PC-9 (cell line): ENCODE data around the gene NLRP1. TPM values are rescaled to one million over a fixed set of nuclear protein-coding genes. Genes with fewer than 3 reads are reported as not detected.
A peak's percentile ranks its signal among the peaks of the same experiment; 100 is the strongest.

ENCODE experiments used
- BruUV-seq: library from RNA; stranded (reverse); fragments of 400-500 nt; replicated peaks from 2 replicates; lab custom pipeline; 2021; lab: Mats Ljungman, UMichigan
- CTCF ChIA-PET: fragments of 300-600 bp; sonication (Branson Sonifier 250); formaldehyde crosslinking; loops from one replicate; lab custom pipeline; 2022; ENCODE audit warnings: antibody characterized with exemption; lab: Charles Lee
- POLR2A ChIA-PET: fragments of 300-600 bp; sonication (Branson Sonifier 250); formaldehyde crosslinking; loops from one replicate; lab custom pipeline; 2022; ENCODE audit warnings: antibody characterized with exemption; ENCODE audit not compliant: unreplicated experiment; lab: Charles Lee
- DNase-seq, 2 experiments: peaks; one replicate each; pipeline versions ENCODE4 v3.0.0 to v3.0.0-alpha.2; 2015 to 2022; ENCODE audit warnings: mixed read lengths in 1 of 2
- H2AFZ ChIP-seq: fragments of 200-600 bp; sonication (generic); 2 replicates; pipeline ENCODE4 v1.8.1; 2017; ENCODE audit warnings: antibody characterized with exemption
- H3F3A ChIP-seq: fragments of 200-600 bp; sonication (generic); 2 replicates; pipeline ENCODE4 v1.8.1; 2017; ENCODE audit warnings: antibody characterized with exemption, mild to moderate bottlenecking, low read depth; ENCODE audit not compliant: insufficient read depth
- H3K27ac ChIP-seq: fragments of 200-600 bp; sonication (generic); 2 replicates; pipeline ENCODE4 v1.6.1; 2016; ENCODE audit warnings: mixed run types
- H3K27me3 ChIP-seq: fragments of 200-600 bp; sonication (generic); 2 replicates; pipeline ENCODE4 v1.6.1; 2016; ENCODE audit warnings: low read depth, mixed run types; ENCODE audit not compliant: insufficient read depth
- H3K36me3 ChIP-seq: fragments of 200-600 bp; sonication (generic); 2 replicates; pipeline ENCODE4 v1.6.1; 2016; ENCODE audit warnings: low read depth, mixed run types
- H3K4me1 ChIP-seq: fragments of 200-600 bp; sonication (generic); replicated peaks from 2 replicates; pipeline ENCODE4 v1.6.1; 2016; ENCODE audit warnings: mixed run types; ENCODE audit not compliant: insufficient read depth
- H3K4me2 ChIP-seq: fragments of 200-600 bp; sonication (generic); 2 replicates; pipeline ENCODE4 v1.6.1; 2017; ENCODE audit warnings: mixed run types
- H3K4me3 ChIP-seq: fragments of 200-600 bp; sonication (generic); 2 replicates; pipeline ENCODE4 v1.6.1; 2016; ENCODE audit warnings: mixed run types
- H3K79me2 ChIP-seq: fragments of 200-600 bp; sonication (generic); 2 replicates; pipeline ENCODE4 v1.6.1; 2017; ENCODE audit warnings: low read depth, mixed run types
- H3K9me2 ChIP-seq: fragments of 200-600 bp; sonication (generic); 2 replicates; pipeline ENCODE4 v1.8.1; 2017; ENCODE audit warnings: mild to moderate bottlenecking; ENCODE audit not compliant: insufficient read depth
- H3K9me3 ChIP-seq: fragments of 200-600 bp; sonication (generic); 2 replicates; pipeline ENCODE4 v1.8.1; 2016; ENCODE audit warnings: low read depth; ENCODE audit not compliant: insufficient read depth
- H4K20me1 ChIP-seq: fragments of 200-600 bp; sonication (generic); 2 replicates; pipeline ENCODE4 v1.8.1; 2017; ENCODE audit not compliant: insufficient read depth
- CTCF ChIP-seq: fragments of 200-600 bp; sonication (generic); conservative IDR thresholded peaks from 2 replicates; pipeline ENCODE4 v1.6.1; 2017; ENCODE audit warnings: mixed run types, antibody characterized with exemption, mild to moderate bottlenecking, moderate library complexity
- EZH2 ChIP-seq: fragments of 200-600 bp; sonication (generic); IDR thresholded peaks from 2 replicates; pipeline ENCODE4 v1.8.0; 2017; ENCODE audit warnings: antibody characterized with exemption, low read depth
- intact Hi-C: fragments of 100-400 bp; cut with micrococcal nuclease; formaldehyde crosslinking; loops from one replicate; pipeline ENCODE4 v1.10.0; 2022; ENCODE audit not compliant: unreplicated experiment
- total RNA-seq: library from RNA; stranded (reverse); gene quantifications from 2 replicates; pipeline ENCODE4 v1.2.3, GENCODE V29; 2021

The NLRP1 gene
- total RNA-seq, 1 experiment from 2014 or later = 0.63 TPM

GRCh38 chr17:5621729-5622128 lies 37.4 kb upstream of the NLRP1 start:
- Histone ChIP-seq H3K4me2 (no peak overlapping the region), H3K79me2 (peaks cover 23% of the 10 kb centered on the region), H4K20me1 (0 out of 2 replicates have a peak, but pooled peaks cover 5% of the 10 kb centered on the region), H3K27ac (no peak overlapping the region), H3K9me3 (peaks cover 13% of the 10 kb centered on the region; the same call in 1 of the 2 replicates), H3F3A (no peaks in the 10 kb centered on the region), H2AFZ (no peak overlapping the region), H3K4me3 (no peak overlapping the region), H3K27me3 (peaks cover 54% of the 10 kb centered on the region), H3K36me3 (no peaks in the 10 kb centered on the region), H3K4me1 (0 out of 2 replicates have a peak, but pooled peaks cover 8% of the 10 kb centered on the region), H3K9me2 (no peaks in the 10 kb centered on the region)
- CTCF ChIA-PET = no interaction called here
- no TSS peak for BruUV-seq
- POLR2A ChIA-PET = no interaction called here
- no peak for DNase-seq
- intact Hi-C loops = no loop called here
- TF ChIP-seq EZH2 = no peak
- TF ChIP-seq CTCF = no peak

DNA sequence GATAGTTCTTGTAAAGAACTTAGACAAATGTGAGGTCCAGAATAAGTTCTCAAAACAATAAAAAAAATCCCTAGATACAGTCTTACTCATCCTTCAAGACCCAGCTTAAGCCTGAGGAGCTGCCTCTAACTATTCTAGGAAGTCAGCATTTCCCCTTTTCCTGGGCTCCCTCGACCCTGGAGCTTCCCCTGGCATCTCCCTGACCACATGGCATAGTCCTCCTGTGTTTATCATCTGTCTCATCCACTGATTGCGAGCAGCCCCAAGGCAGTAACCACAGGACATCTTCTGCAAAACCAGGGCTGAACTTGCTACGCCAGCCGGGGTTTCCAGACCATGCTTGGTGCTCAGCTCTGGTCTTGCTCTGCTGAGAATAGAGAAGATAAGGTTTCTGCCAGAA lies 36.7 kb upstream of the NLRP1 start:
- Histone ChIP-seq H3K4me3 (no peak overlapping the region), H3K27ac (no peak overlapping the region), H3K9me2 (no peaks in the 10 kb centered on the region), H3K4me1 (0 out of 2 replicates have a peak, but pooled peaks cover 8% of the 10 kb centered on the region), H3K36me3 (0 out of 2 replicates have a peak, but pooled peaks cover 1% of the 10 kb centered on the region), H4K20me1 (0 out of 2 replicates have a peak, but pooled peaks cover 9% of the 10 kb centered on the region), H2AFZ (no peak overlapping the region), H3K27me3 (peaks cover 47% of the 10 kb centered on the region), H3K79me2 (peaks cover 30% of the 10 kb centered on the region), H3K4me2 (no peak overlapping the region), H3K9me3 (peaks cover 13% of the 10 kb centered on the region; the same call in 1 of the 2 replicates), H3F3A (no peaks in the 10 kb centered on the region)
- no peak for DNase-seq
- TF ChIP-seq EZH2 (no peak), CTCF (no peak)
- intact Hi-C loops = no loop called here
- BruUV-seq = no TSS peak
- ChIA-PET POLR2A (no interaction called here), CTCF (no interaction called here)

DNA sequence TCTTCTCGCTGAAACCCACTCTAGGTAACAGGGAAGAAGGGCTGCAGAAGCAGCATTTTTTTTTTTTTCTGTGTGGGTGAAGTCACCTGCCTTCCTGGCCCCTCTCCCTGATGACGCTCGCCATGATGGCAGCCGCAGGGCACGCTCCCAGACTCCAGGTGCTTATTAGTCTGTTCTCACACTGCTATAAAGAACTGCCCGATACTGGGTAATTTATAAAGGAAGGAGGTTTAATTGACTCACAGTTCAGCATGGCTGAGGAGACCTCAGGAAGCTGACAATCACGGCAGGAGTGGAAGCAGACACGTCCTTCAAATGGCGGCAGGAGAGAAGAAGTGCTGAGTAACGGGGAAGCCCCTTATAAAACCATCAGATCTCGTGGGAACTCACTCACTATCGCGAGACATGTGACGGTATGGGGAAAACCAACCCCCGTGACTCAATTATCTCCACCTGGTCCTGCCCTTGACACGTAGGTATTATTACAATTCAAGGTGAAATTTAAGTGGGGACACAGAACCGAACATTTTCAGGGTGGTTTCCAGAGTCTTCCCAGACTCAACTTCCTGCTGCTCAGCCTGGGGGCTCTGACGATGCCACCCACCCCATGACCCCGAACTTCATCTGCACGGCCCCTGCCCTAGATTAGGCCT lies 34.9 kb upstream of the NLRP1 start:
- H3K9me3 ChIP-seq = peaks cover 13% of the 10 kb centered on the region; the same call in 1 of the 2 replicates
- H3K36me3 ChIP-seq = 0 out of 2 replicates have a peak, but pooled peaks cover 5% of the 10 kb centered on the region
- peaks cover 9% of the 10 kb centered on the region; the same call in 1 of the 2 replicates for H4K20me1 ChIP-seq
- peaks cover 36% of the 10 kb centered on the region for H3K79me2 ChIP-seq
- peak overlapping the region; percentile 61 for H3K4me3 ChIP-seq
- ChIA-PET CTCF (no interaction called here), POLR2A (no interaction called here)
- intact Hi-C loops = no loop called here
- DNase-seq = peak in 1 of 2 experiments; percentile 56
- H3F3A ChIP-seq = no peaks in the 10 kb centered on the region
- peaks cover 33% of the 10 kb centered on the region for H3K27me3 ChIP-seq
- H3K4me2 ChIP-seq = peak overlapping the region; percentile 73
- H3K9me2 ChIP-seq = no peaks in the 10 kb centered on the region
- BruUV-seq = no TSS peak
- no peak for TF ChIP-seq EZH2
- no peak for TF ChIP-seq CTCF
- 0 out of 2 replicates have a peak, but pooled peaks cover 8% of the 10 kb centered on the region for H3K4me1 ChIP-seq
- H2AFZ ChIP-seq = peak overlapping the region; percentile 81
- peak overlapping the region; percentile 52 for H3K27ac ChIP-seq
